Activated CD8-positive, alpha-beta memory T cell treated with anti-CD3 and anti-CD28 coated beads for 48 hours (primary cell): ENCODE results near the gene G6PC2.
"Not testable (repeated sequence)": the region's sequence is repeated elsewhere in the genome, so short reads cannot be mapped to it uniquely, and the experiment has no call there.

Experiments
- DNase-seq, 3 experiments: peaks; one replicate each; pipeline ENCODE4 v3.0.0-alpha.2; 2020; ENCODE audit warnings: low read depth in 2 of 3, low spot score in 2 of 3

The G6PC2 gene

DNA sequence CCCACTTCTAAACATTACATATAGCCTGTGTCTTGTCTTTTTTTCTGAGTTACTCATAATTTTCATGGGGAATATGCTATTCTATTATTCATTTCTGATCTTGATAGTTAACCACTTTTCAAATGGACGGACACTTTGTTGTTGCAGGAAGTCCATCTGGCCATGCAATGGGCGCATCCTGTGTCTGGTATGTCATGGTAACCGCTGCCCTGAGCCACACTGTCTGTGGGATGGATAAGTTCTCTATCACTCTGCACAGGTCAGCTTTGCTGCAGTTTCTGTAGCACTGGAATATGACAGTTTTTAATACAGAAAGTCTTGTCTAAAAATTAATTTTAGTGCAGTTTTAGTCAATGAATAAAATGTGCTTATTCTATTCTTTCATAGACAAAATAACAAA, 3.3 kb downstream of the G6PC2 start:
- no peak for DNase-seq

DNA sequence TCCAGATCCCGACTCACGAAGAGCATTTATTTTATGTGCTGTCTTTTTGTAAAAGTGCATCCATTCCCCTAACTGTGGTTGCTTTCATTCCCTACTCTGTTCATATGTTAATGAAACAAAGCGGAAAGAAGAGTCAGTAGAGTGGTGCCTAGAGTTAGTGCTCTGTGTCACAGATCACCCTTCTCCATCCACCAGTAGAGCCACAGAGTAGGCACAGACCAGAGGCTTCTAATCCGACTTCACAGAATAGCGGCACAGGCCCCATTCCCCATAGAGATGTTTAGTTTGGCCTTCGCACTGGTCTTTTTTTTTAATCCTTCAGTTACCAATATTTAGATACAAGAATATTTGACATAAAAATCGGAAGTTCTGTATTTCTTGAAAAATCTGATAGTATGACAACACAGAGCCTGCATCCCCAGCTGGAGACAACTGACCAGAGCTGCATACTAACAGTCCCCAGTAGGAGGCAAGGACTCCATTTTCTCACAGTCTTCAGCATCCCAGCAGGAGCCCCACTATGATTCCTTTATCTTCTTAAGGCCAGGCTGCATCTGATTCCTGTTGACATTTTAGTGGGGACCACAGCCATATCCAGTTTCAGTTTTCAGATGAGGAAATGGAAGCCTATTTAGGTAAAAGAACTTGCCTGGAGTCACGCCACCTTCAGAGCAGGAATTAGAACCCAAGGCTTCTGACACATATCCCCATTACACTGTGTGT, 7.0 kb downstream of the G6PC2 start:
- no peak for DNase-seq

DNA sequence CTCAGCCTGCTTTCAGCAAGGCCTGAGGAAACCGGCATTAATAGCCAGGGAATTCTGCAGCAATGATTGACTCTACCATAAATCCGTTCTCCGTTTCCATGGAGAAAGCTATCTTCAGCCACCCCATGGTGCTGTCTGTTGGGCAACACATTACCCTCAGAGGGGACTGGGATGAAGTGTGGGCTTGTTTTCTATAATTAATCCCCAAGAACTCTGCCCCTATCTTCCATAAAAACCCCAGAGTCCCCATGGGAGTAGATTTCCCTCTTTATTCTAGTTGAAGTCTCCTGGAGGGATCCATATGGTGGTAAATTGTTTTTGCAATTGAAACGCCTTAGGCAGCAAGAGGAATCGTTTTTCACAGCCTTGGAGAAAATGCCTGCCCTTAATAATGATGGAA, 9.2 kb downstream of the G6PC2 start:
- DNase-seq: no peak

DNA sequence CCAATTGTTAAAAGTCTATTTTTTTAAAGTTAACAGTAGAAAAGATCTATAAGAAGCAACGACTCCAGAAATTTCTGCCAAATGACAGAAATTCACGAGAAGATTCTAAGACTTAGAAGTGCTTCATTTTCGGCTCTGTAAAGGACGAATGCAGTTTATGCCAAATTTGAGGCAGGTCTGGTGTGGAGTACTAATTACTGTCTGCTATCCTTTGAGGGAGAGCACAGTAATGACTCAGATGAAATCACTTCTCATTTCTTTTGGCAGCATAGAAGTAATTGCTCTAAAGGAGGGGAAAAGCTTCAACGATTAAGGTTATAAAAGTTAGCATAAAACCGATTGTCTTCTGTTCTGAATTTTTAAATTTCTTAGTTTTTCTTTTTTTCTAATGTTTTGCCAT, 11.4 kb downstream of the G6PC2 start:
- DNase-seq: no peak

DNA sequence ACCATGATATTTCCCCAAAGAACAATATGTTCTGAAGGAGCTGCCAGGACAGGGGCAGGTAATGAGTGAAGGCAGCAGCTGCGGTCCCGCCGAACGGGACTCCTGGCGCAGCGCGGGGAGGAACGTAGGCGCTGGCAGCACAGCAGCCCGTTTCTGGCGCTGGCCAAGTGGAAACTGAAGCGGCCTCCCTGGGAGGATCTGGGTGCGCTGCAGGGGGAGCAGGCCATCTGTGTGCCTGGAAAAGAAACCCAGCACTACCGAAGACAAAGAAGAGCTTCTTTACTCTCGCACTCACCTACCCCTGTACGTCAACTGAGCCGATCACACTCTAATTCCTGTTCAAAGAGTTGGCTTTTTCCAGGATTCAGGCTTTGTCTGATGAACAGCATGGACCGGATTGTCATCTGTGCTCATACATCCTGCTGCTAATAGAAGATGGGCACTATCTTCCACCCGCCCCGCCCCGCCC, 11.8 kb downstream of the G6PC2 start:
- no peak for DNase-seq

DNA sequence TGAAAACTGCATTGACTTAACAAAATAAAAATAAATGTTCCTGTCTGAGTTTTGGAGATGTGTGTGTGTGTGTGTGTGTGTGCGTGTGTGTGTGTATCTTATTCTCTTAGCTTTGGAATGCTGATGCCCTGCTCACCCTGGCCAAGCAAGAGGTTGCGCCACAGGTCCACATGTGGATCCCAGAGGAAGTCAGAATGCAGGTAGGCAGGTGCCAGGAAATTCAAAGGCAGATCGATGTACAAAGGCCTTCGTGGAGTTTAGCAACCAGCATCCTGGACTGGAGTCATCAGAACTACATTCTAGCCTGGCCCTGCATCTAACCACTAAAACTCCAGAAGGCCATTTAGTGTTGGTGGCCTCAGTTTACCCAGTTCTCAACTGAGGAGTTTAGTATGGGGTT, 12.4 kb downstream of the G6PC2 start:
- no peak for DNase-seq

DNA sequence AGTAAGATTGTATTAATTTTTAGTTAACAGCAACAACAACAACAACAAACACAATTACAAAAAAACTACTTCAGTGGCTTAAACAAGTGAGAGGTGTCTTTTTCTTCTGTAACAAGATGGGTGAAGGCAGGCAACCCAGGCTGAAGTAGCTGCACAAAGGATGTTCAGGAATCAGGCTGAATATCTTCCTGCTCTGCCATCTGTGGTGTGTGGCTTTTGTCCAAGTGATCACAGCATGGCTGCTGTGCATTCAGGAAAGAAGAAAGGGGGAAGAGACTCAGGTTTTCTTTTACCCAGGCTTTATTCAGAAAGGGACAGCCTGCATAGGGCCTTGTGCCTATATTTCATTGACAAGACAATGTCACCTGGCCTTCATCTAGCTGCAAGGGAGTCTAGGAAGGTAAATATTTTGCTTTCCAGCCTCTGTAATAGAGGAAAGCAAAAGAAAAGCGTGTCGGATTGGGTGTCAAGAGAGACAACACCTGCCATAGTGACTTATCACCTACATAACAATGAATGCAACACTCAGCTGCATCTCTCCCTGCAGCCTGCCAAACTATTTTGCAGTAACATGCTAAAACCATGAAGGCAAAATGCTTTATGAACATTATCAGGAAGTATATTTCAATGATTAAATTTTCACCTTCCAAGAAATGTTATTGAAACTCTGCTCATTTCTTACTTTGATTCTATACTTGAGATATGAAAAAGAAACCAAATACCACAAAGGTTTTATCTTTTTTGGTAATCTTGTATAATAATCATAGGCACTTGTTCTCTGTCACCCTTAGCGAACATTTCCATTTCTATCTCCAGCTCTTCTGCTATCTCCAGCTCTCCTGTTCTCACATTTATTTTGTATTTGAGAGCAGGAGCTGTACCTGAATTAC, 14.6 kb downstream of the G6PC2 start:
- DNase-seq: no peak

DNA sequence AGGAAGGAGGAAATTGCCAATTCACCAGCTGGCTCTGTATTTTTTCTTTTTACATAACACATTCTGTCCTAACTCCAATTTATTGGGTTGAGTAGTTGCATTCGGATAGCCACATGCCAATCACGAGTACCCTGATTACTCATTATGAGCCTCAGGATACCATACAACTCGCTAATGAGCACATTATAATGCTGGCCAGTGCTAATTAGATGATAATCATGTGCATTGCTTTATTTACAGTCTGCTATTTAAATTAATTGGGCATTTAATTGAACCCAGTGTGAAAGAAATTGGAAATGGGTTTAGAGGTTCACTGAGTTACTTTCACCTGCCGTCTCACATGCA, 15.2 kb downstream of the G6PC2 start:
- DNase-seq: no peak

DNA sequence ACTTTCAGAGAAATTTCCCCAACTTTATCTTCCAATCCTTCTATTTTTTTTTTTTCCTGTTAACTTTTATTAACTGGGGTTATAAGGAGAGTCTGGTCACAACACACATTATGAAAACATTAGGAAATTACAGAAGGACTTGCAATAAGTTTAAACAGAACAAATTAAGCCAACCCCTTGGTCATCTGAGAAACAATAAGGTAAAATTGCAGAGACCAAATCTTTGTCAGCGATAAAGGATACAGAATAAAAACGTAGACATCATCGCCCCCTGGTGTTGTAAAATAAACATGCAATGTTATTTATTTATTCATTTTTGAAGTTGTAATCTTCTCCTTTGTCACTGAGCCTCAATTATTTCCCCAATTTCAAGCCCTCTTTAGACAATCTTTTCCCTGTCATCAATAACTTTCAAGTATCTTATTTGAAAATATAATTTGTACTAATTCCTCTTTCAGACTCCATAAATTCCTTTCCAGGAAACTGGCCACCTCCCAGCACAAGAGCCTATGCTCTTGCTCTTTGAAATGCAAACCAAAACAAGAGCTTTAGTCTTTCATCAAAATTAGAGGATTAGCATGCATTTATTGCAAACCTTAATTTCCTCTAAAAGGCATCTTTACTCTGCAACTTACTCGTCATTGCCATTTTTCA, 19.5 kb downstream of the G6PC2 start:
- DNase-seq: no peak

DNA sequence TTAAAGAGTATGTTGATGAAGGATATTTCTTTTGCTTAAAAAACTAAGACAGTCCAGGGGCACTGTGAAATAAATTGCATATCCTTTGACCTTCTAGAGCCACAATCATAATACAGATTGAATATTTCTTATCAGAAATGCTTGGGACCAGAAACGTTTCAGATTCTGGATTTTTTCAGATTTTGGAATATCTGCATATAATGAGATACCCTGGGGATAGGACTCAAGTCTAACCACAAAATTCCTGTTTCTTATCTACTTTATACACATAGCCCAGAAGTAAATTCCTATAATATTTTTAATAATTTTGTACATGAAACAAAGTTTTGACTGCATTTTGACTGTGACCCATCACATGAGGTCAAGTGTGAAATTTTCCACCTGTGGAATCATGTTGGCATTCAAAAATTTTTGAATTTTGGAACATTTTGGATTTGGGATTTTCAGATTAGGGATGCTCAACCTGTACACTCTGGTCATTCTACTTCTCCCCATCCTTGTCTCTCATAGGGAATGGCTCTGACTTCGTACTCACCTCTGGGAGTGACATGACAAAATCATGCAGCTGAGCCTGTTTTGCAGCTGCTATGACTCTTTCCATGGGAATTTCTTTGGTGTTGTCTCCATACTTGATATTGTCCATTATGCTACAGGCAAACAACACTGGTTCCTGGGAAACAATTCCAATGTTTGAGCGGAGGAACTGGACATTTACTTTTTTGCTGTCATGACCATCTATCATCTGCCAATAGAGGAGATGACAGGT, 25.7 kb downstream of the G6PC2 start:
- DNase-seq: no peak

DNA sequence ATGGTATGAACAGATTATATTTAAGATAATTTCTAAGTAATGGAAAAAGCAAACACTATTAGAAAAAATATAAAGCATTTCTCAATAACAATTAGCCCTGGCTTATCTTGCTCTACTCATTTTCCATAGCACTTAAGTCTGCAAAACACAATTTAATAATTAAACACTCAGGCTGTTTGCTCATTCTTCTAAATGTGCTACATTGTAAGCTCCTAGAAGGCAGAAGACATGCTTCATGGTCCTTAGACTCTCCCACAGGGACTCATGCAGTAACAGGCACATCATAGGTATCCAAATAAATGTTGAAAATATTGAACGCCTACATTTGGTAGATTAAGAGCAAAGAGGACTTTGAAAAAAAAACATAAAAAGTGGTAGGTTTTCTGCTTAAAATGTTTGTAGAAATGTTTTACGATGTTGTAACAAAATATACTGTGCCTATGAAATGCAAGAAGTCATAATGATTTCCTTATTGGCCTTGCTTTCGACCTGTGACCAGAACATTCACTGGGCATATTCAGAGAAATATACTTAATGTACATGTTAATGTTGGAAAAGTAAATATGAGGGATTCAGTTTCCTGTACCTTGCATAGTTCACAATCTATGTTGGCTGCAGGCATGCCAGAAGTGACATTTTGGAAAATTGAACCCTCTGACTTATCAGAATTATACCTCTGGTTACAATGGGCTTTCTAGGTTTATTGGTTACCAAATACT, 27.2 kb downstream of the G6PC2 start:
- no peak for DNase-seq

DNA sequence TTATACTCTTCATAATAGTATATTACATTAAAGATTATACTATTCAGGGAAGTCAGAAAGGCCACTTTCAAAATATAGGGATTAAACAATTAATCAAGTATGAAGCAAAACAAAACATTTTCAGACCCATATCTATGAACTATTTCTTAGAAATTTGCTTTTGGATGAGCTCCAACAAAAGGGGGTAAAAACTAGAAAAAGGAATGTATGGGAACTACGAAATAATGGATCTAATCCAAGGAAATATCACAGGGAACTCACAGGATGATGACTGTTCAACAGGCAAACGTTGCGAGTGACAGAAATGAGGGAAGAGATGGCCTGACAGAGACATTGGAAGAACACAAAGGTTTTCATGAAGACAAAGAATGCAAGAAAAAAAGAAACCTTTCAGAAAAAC, 27.9 kb downstream of the G6PC2 start:
- no peak for DNase-seq

DNA sequence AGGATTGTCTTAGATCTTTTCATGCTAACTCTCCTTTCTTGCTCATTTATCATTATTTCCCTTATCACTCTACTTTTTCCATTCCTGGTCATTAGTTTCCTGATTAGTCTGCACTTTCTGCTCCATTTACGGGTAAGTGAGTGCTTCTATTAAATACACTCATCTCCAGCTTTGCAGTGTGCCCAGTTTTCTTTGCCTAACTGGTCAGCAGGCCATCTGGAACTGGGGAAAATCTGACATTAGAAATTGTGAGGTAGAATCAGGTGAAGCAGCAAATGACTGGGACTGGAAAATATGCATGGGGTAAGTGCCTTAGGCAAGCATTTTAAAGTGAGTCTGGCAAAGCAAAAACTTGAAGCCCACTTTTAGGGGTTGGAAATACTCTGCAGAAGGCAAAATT, 29.2 kb downstream of the G6PC2 start:
- no peak for DNase-seq

DNA sequence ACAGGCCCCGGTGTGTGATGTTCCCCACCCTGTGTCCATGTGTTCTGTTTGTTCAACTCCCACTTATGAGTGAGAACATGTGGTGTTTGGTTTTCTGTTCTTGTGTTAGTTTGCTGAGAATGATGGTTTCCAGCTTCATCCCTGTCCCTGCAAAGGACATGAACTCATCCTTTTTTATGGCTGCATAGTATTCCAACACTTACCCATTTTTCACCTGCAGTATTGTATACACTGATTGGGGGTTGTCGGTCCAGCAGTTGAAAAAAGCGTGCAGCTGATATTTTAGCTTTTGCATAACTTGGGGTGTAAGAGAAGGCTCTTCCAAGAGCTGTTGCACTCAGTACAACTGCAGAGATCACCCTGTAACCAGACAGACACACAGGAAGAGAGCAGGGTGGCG, 31.1 kb downstream of the G6PC2 start:
- DNase-seq: not testable (repeated sequence)

DNA sequence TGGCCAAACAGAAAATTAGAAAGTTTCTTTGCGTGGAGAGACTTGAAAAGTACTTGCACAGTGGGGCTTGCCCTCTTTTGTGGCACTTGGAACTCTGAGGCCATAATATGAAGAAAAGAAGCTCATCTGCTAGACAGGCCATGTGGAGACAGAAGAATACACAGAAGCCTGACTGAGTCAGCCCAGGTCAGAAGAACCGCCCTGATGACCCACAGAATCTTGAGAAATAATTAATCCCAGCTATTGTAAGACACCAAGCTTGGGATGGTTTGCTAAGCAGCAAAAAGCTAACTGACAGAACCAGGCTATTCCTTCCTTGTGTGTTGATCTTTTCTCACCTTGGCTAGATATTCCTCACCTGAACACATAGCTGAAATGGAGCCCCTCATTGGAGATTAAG, 33.7 kb downstream of the G6PC2 start:
- DNase-seq: no peak

DNA sequence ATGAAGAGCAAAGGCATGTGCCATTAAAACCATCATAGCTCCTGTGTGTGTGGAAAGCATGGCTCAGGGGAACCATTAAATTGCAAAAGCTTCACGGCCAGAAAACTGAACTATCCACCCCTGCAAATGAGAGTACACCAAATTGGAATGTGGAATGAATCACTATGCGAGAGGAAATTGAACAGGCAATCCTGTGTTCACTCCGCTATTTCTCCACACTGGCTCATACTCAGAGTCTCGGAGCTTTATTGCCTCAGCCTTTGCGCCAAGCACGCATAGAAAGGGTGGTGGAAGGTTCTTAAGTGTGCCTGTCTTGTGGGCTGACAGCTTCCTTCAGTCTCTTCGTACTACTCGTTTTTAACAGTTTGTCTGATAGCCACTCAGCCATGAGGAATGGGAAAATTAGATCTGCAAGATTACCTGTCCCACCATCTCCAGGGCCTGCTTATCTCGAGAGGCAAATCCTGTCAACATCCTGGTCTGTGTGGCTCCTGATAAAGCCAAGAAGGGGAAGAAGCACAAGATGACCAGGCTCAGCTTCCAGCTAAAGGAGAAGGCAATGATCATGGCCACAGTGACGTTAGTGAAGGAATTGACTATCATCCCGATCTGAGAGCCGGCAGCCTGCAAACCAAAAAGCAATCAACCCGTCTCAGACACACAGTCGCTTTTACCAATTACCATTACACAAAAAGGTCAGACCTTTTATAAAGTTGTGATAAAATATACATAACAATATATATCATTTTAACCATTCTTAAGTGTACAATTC, 34.9 kb downstream of the G6PC2 start:
- no peak for DNase-seq

DNA sequence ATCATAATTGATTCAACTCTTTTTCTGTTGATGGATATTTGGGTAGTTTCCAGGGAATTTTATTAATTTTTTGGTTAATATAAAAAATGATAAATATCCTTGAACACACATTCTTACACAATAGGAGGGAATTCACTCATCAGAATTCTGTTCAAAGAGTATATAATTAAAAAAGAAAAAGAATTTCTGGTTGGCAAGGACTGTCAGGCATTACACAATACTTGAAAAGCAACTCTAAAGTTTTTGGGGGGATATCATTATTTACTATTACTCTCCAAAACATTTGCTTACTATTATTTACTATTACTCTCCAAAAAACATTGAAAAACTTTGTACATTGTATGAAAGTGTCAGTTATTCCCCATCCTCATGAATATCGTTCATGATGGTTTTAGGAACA, 38.0 kb downstream of the G6PC2 start:
- no peak for DNase-seq

DNA sequence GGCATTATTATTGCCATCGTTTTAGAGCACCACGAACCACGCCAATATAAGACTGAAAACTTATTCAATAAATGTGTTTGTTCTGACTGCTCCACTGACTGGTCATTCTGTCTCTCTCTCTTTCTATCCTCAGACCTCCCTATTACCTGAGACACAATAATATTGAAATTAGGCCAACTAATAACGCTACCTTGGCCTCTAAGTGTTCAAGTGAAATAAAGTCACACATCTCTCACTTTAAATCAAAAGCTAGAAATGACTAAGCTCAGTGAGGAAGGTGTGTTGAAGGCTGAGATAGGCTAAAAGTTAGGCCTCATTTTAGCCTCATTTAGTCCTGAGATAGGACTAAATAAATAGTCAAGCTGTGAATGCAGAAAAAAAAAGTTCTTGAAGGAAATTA, 38.8 kb downstream of the G6PC2 start:
- no peak for DNase-seq

DNA sequence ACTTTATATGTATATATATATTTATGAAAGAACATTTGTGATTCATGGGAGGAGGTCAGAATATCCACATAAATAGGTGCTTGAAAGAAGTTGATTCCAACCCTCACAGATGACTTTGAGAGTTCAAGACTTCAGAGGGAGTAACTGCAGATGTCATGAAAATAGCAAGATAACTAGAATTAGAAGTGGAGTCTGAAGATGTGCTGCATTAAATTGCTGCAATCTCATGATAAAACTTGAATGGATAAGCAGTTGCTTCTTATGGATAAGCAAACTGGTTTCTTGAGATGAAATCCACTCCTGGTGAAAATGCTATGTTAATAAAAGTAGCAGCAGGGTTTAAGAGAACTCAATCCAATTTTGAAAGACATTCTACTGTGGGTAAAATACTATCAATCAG, 40.2 kb downstream of the G6PC2 start:
- DNase-seq: no peak

DNA sequence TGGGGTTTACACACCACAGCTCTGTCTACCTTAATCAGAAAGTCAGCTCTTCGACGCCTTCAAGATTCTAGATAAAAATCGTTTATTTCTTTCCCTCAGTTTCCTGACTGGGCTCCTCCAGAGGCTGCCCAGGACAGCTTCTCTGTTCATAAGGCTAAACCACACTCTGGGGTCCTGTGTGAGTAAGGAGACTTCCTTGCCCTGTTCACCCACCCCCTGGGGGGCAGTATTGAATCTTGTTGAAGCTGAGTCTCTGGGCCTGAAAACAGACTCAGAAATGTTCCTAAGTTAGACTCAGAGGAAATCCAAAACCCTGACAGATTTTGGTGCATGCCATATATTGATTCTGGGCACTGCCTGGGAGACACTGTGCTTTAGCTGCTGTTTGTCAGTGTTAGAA, 43.0 kb downstream of the G6PC2 start:
- DNase-seq: no peak
